ENCODE results near the gene PAK3. TPM values are rescaled to one million over a fixed set of nuclear protein-coding genes. Genes with fewer than 3 reads are reported as not detected.

Gene PAK3
- polyA plus RNA-seq, result under 1 TPM in 1 of 3 donors, not detected in 2; 0.12 TPM

GRCh38 chrX:111095974-111096895 lies at the start of gene PAK3:
TSS of gene PAK3 (plus strand) at chrX:111096191. CDS start at chrX:111123104, 26,913 bp downstream.
- Mint-ChIP-seq H3K27ac (no peak within 1 kb of the TSS), H3K9me3 (peaks cover 0 to 1% (median 0%) of the 10 kb centered on the region in 6 donors), H3K27me3 (ENCODE audit: low read depth in 3 of 3) (peaks cover 8 to 22% (median 13%) of the 10 kb centered on the region in 3 donors), H3K4me3 (peak within 1 kb of the TSS; percentile 51 to 83 (median 79)), H3K4me1 (peaks cover 18 to 25% of the 10 kb centered on the region in 2 donors), H3K36me3 (no peaks in the 10 kb centered on the region)
- no peak for DNase-seq

- Mint-ChIP-seq H3K27ac (no peak overlapping the region), H3K9me3 (peaks cover 0 to 2% (median 0%) of the 10 kb centered on the region in 6 donors), H3K27me3 (ENCODE audit: low read depth in 3 of 3) (peaks cover 0 to 5% (median 2%) of the 10 kb centered on the region in 3 donors), H3K4me3 (no peak overlapping the region), H3K36me3 (no peaks in the 10 kb centered on the region), H3K4me1 (no peaks in the 10 kb centered on the region)
- no peak for DNase-seq
These were observed 48.4 kb upstream of the PAK3 start for GRCh38 chrX:111047575-111047974.

- peaks cover 0 to 9% (median 0%) of the 10 kb centered on the region in 3 donors for H3K27me3 Mint-ChIP-seq (ENCODE audit: low read depth in 3 of 3)
- no peak overlapping the region for H3K27ac Mint-ChIP-seq
- DNase-seq, result no peak
- H3K4me1 Mint-ChIP-seq, result no peaks in the 10 kb centered on the region
- H3K9me3 Mint-ChIP-seq, result peaks cover 0 to 3% (median 0%) of the 10 kb centered on the region in 6 donors
- H3K36me3 Mint-ChIP-seq, result no peaks in the 10 kb centered on the region
- no peak overlapping the region for H3K4me3 Mint-ChIP-seq
These were observed 43.5 kb upstream of the PAK3 start for GRCh38 chrX:111052478-111052877.

GRCh38 chrX:111071542-111072277 lies 24.3 kb upstream of the PAK3 start:
- Mint-ChIP-seq H3K4me1 (no peaks in the 10 kb centered on the region), H3K27ac (no peak overlapping the region), H3K27me3 (ENCODE audit: low read depth in 3 of 3) (peaks cover 0 to 4% (median 1%) of the 10 kb centered on the region in 3 donors), H3K4me3 (no peak overlapping the region), H3K36me3 (no peaks in the 10 kb centered on the region), H3K9me3 (peaks cover 0 to 2% (median 0%) of the 10 kb centered on the region in 6 donors)
- DNase-seq, result no peak

GRCh38 chrX:111083081-111083480 lies 12.9 kb upstream of the PAK3 start:
- DNase-seq, result no peak
- Mint-ChIP-seq H3K4me3 (no peak overlapping the region), H3K36me3 (no peaks in the 10 kb centered on the region), H3K4me1 (no peaks in the 10 kb centered on the region), H3K27ac (no peak overlapping the region), H3K9me3 (no peaks in the 10 kb centered on the region), H3K27me3 (ENCODE audit: low read depth in 3 of 3) (peaks cover 0 to 22% (median 2%) of the 10 kb centered on the region in 3 donors)

GRCh38 chrX:111086591-111087006 lies 9.4 kb upstream of the PAK3 start:
- Mint-ChIP-seq H3K36me3 (no peaks in the 10 kb centered on the region), H3K4me3 (no peak overlapping the region), H3K9me3 (peaks cover 0 to 2% (median 0%) of the 10 kb centered on the region in 6 donors), H3K4me1 (no peaks in the 10 kb centered on the region), H3K27ac (no peak overlapping the region), H3K27me3 (ENCODE audit: low read depth in 3 of 3) (peaks cover 0 to 32% (median 2%) of the 10 kb centered on the region in 3 donors)
- no peak for DNase-seq

- H3K4me3 Mint-ChIP-seq, result no peak overlapping the region
- peaks cover 2 to 29% (median 2%) of the 10 kb centered on the region in 3 donors for H3K27me3 Mint-ChIP-seq (ENCODE audit: low read depth in 3 of 3)
- H3K27ac Mint-ChIP-seq, result no peak overlapping the region
- peaks cover 0 to 2% (median 0%) of the 10 kb centered on the region in 6 donors for H3K9me3 Mint-ChIP-seq
- no peaks in the 10 kb centered on the region for H3K4me1 Mint-ChIP-seq
- DNase-seq, result no peak
- H3K36me3 Mint-ChIP-seq, result no peaks in the 10 kb centered on the region
These were observed 7.4 kb upstream of the PAK3 start for GRCh38 chrX:111088628-111089027.

- H3K4me1 Mint-ChIP-seq, result peaks cover under 1 to 3% of the 10 kb centered on the region in 2 donors
- peaks cover 0 to 2% (median 0%) of the 10 kb centered on the region in 6 donors for H3K9me3 Mint-ChIP-seq
- DNase-seq, result no peak
- H3K27ac Mint-ChIP-seq, result no peak overlapping the region
- H3K36me3 Mint-ChIP-seq, result no peaks in the 10 kb centered on the region
- no peak overlapping the region for H3K4me3 Mint-ChIP-seq
- peaks cover 4 to 32% (median 5%) of the 10 kb centered on the region in 3 donors for H3K27me3 Mint-ChIP-seq (ENCODE audit: low read depth in 3 of 3)
These were observed 5.5 kb upstream of the PAK3 start for GRCh38 chrX:111090458-111090857.

GRCh38 chrX:111098874-111099273 lies 2.9 kb downstream of the PAK3 start:
- Mint-ChIP-seq H3K4me3 (peak overlapping the region in 3 of 5 donors; percentile 18 to 60 (median 33)), H3K27ac (no peak overlapping the region)
- DNase-seq, result peak; percentile 36 to 52 (median 46)

GRCh38 chrX:111100191-111100590 lies 4.2 kb downstream of the PAK3 start:
- no peak overlapping the region for H3K27ac Mint-ChIP-seq
- H3K27me3 Mint-ChIP-seq (ENCODE audit: low read depth in 3 of 3), result peaks cover 4 to 10% (median 9%) of the 10 kb centered on the region in 3 donors
- H3K4me3 Mint-ChIP-seq, result no peak overlapping the region
- H3K9me3 Mint-ChIP-seq, result peaks cover 0 to 1% (median 0%) of the 10 kb centered on the region in 6 donors
- H3K36me3 Mint-ChIP-seq, result no peaks in the 10 kb centered on the region
- peaks cover 18 to 25% of the 10 kb centered on the region in 2 donors for H3K4me1 Mint-ChIP-seq
- peak in 2 of 3 donors; percentile 23 to 25 for DNase-seq

More at GRCh38 chrX:111098874-111099273, 2.9 kb downstream of the PAK3 start:
- H3K27me3 Mint-ChIP-seq (ENCODE audit: low read depth in 3 of 3), result peaks cover 5 to 15% (median 13%) of the 10 kb centered on the region in 3 donors
- peaks cover 0 to 1% (median 0%) of the 10 kb centered on the region in 6 donors for H3K9me3 Mint-ChIP-seq
- H3K4me1 Mint-ChIP-seq, result peaks cover 18 to 25% of the 10 kb centered on the region in 2 donors
- H3K36me3 Mint-ChIP-seq, result no peaks in the 10 kb centered on the region

- H3K36me3 Mint-ChIP-seq, result no peaks in the 10 kb centered on the region
- no peak for DNase-seq
- peaks cover 0 to 5% (median 4%) of the 10 kb centered on the region in 3 donors for H3K27me3 Mint-ChIP-seq (ENCODE audit: low read depth in 3 of 3)
- no peak overlapping the region for H3K4me3 Mint-ChIP-seq
- peaks cover 12 to 15% of the 10 kb centered on the region in 2 donors for H3K4me1 Mint-ChIP-seq
- H3K27ac Mint-ChIP-seq, result no peak overlapping the region
- no peaks in the 10 kb centered on the region for H3K9me3 Mint-ChIP-seq
These were observed 5.6 kb downstream of the PAK3 start for GRCh38 chrX:111101580-111101979.

GRCh38 chrX:111102636-111103035 lies 6.6 kb downstream of the PAK3 start:
- H3K4me1 Mint-ChIP-seq, result peaks cover 9 to 15% of the 10 kb centered on the region in 2 donors
- DNase-seq, result no peak
- H3K27ac Mint-ChIP-seq, result no peak overlapping the region
- H3K36me3 Mint-ChIP-seq, result no peaks in the 10 kb centered on the region
- H3K9me3 Mint-ChIP-seq, result no peaks in the 10 kb centered on the region
- H3K4me3 Mint-ChIP-seq, result no peak overlapping the region
- H3K27me3 Mint-ChIP-seq (ENCODE audit: low read depth in 3 of 3), result peaks cover 0 to under 1% (median 0%) of the 10 kb centered on the region in 3 donors

GRCh38 chrX:111103246-111103645 lies 7.3 kb downstream of the PAK3 start:
- Mint-ChIP-seq H3K4me1 (peaks cover 6 to 10% of the 10 kb centered on the region in 2 donors), H3K36me3 (no peaks in the 10 kb centered on the region), H3K9me3 (no peaks in the 10 kb centered on the region), H3K4me3 (no peak overlapping the region), H3K27me3 (ENCODE audit: low read depth in 3 of 3) (no peaks in the 10 kb centered on the region), H3K27ac (no peak overlapping the region)
- DNase-seq, result no peak
